Ureter (tissue), 1 donor: ENCODE data around the gene CFAP90. TPM values are rescaled to one million over a fixed set of nuclear protein-coding genes. Genes with fewer than 3 reads are reported as not detected.

Source experiments
- DNase-seq: peaks from one replicate; pipeline ENCODE4 v3.0.0-alpha.2; 2020; ENCODE audit warnings: low spot score
- total RNA-seq: library from RNA; stranded (reverse); gene quantifications from one replicate; pipeline ENCODE4 v1.2.4, GENCODE V29; 2023
- donor health status: DM: yes; HTN: yes; CAD: no.

The CFAP90 gene
- total RNA-seq, 1 donor from 2014 or later: 1.1 TPM

- DNase-seq: no peak
These were observed 17.5 kb upstream of the CFAP90 start for GRCh38 chr5:7868427-7868772.

- no peak for DNase-seq
These were observed 16.3 kb upstream of the CFAP90 start for GRCh38 chr5:7867260-7867659.

GRCh38 chr5:7866196-7866595 is 15.3 kb upstream of the CFAP90 start:
- no peak for DNase-seq

- no peak for DNase-seq
These were observed 7.1 kb upstream of the CFAP90 start for GRCh38 chr5:7857926-7858632.

GRCh38 chr5:7857361-7857760 is 6.4 kb upstream of the CFAP90 start:
- no peak for DNase-seq

- no peak for DNase-seq
These were observed 5.9 kb upstream of the CFAP90 start for GRCh38 chr5:7856855-7857254.

GRCh38 chr5:7855611-7856010 is 4.7 kb upstream of the CFAP90 start:
- no peak for DNase-seq

- DNase-seq: no peak
These were observed 2.1 kb upstream of the CFAP90 start for GRCh38 chr5:7852988-7853387.

- DNase-seq: no peak
These were observed 1.6 kb upstream of the CFAP90 start for GRCh38 chr5:7852542-7852941.

GRCh38 chr5:7851617-7852289 is 820 bp upstream of the CFAP90 start:
- DNase-seq: peak; percentile 47

- DNase-seq: no peak
These were observed 283 bp upstream of the CFAP90 start for GRCh38 chr5:7851240-7851592.

- no peak for DNase-seq
These were observed 1.1 kb downstream of the CFAP90 start for GRCh38 chr5:7849681-7850394.

GRCh38 chr5:7848296-7848695 is 2.6 kb downstream of the CFAP90 start:
- DNase-seq: no peak

GRCh38 chr5:7846327-7846726 is 4.6 kb downstream of the CFAP90 start:
- DNase-seq: no peak

GRCh38 chr5:7845557-7845956 is 5.4 kb downstream of the CFAP90 start:
- no peak for DNase-seq

- no peak for DNase-seq
These were observed 6.0 kb downstream of the CFAP90 start for GRCh38 chr5:7844901-7845300.

- DNase-seq: no peak
These were observed 8.4 kb downstream of the CFAP90 start for GRCh38 chr5:7842531-7842930.

- DNase-seq: no peak
These were observed 13.5 kb downstream of the CFAP90 start for GRCh38 chr5:7837403-7837802.

GRCh38 chr5:7834982-7835381 is 16.0 kb downstream of the CFAP90 start:
- no peak for DNase-seq

GRCh38 chr5:7828269-7828668 is 22.7 kb downstream of the CFAP90 start:
- DNase-seq: no peak

GRCh38 chr5:7827610-7828009 is 23.3 kb downstream of the CFAP90 start:
- no peak for DNase-seq

GRCh38 chr5:7825630-7826029 is 25.3 kb downstream of the CFAP90 start:
- no peak for DNase-seq

- DNase-seq: no peak
These were observed 25.9 kb downstream of the CFAP90 start for GRCh38 chr5:7824995-7825394.
